GM23338 (cell line): Measurements from ENCODE around the gene SORBS2. TPM values are rescaled to one million over a fixed set of nuclear protein-coding genes. Genes with fewer than 3 reads are reported as not detected.

Experiments used
- ATAC-seq: fragments of 200-7000 bp; cut with Tn5 transposase; 3 replicates; pipeline ENCODE4 v1.9.1; 2020
- DNase-seq: peaks from one replicate; pipeline ENCODE4 v3.0.0-alpha.2; 2015; ENCODE audit warnings: low spot score
- H2AFZ ChIP-seq: fragments of 200-600 bp; sonication (generic); 2 replicates; pipeline ENCODE4 v1.8.0; 2016; ENCODE audit warnings: antibody characterized with exemption, mild to moderate bottlenecking, moderate library complexity
- H3F3A ChIP-seq: fragments of 200-600 bp; sonication (generic); replicated peaks from 2 replicates; pipeline ENCODE4 v1.8.0; 2017; ENCODE audit warnings: antibody characterized with exemption, mixed run types, low read depth
- H3K27ac ChIP-seq: fragments of 200-600 bp; sonication (generic); 2 replicates; pipeline ENCODE4 v1.6.1; 2016; ENCODE audit warnings: low read depth
- H3K27me3 ChIP-seq: fragments of 200-600 bp; sonication (generic); 2 replicates; pipeline ENCODE4 v1.8.0; 2016; ENCODE audit warnings: mild to moderate bottlenecking, mixed run types, moderate library complexity; ENCODE audit not compliant: insufficient read depth
- H3K36me3 ChIP-seq: fragments of 200-600 bp; sonication (generic); 2 replicates; pipeline ENCODE4 v1.8.0; 2016; ENCODE audit warnings: mild to moderate bottlenecking; ENCODE audit not compliant: insufficient read depth
- H3K4me1 ChIP-seq: fragments of 200-600 bp; sonication (generic); 2 replicates; pipeline ENCODE4 v1.8.0; 2016; ENCODE audit warnings: mild to moderate bottlenecking, moderate library complexity; ENCODE audit not compliant: insufficient read depth
- H3K4me2 ChIP-seq: fragments of 200-600 bp; sonication (generic); 2 replicates; pipeline ENCODE4 v1.7.1; 2017; ENCODE audit warnings: mixed run types
- H3K4me3 ChIP-seq: fragments of 200-600 bp; sonication (generic); 2 replicates; pipeline ENCODE4 v1.6.1; 2016; ENCODE audit warnings: mixed run types
- H3K79me2 ChIP-seq: fragments of 200-600 bp; sonication (generic); replicated peaks from 2 replicates; pipeline ENCODE4 v1.8.0; 2017; ENCODE audit warnings: mild to moderate bottlenecking; ENCODE audit not compliant: insufficient read depth
- H3K9me2 ChIP-seq: fragments of 200-600 bp; sonication (generic); 2 replicates; pipeline ENCODE4 v1.8.0; 2017; ENCODE audit not compliant: insufficient read depth
- H4K20me1 ChIP-seq: fragments of 200-600 bp; sonication (generic); replicated peaks from 2 replicates; pipeline ENCODE4 v1.8.0; 2017; ENCODE audit warnings: mild to moderate bottlenecking; ENCODE audit not compliant: insufficient read depth
- H3K27ac Mint-ChIP-seq: 2 replicates; pipeline ENCODE4 v1.8.0; 2020; ENCODE audit warnings: inconsistent platforms, mild to moderate bottlenecking, moderate library complexity, mixed read lengths
- H3K27me3 Mint-ChIP-seq: 3 replicates; pipeline ENCODE4 v1.8.0; 2022; ENCODE audit warnings: low read depth, mild to moderate bottlenecking, moderate library complexity, mixed read lengths, inconsistent platforms; ENCODE audit not compliant: insufficient read depth, poor library complexity
- H3K36me3 Mint-ChIP-seq: 3 replicates; pipeline ENCODE4 v1.8.0; 2021; ENCODE audit warnings: low read depth, mild to moderate bottlenecking, inconsistent platforms, moderate library complexity, mixed read lengths
- H3K4me1 Mint-ChIP-seq: 3 replicates; pipeline ENCODE4 v1.8.0; 2020; ENCODE audit warnings: mild to moderate bottlenecking, inconsistent platforms, mixed read lengths
- H3K4me3 Mint-ChIP-seq: 3 replicates; pipeline ENCODE4 v1.8.0; 2021; ENCODE audit warnings: moderate library complexity, mild to moderate bottlenecking, inconsistent platforms, mixed read lengths
- H3K9me3 Mint-ChIP-seq: 3 replicates; pipeline ENCODE4 v1.8.0; 2020; ENCODE audit warnings: moderate library complexity, mild to moderate bottlenecking, inconsistent platforms, mixed read lengths
- CREB1 ChIP-seq: fragments of 250-450 bp; sonication (Bioruptor Pico); IDR thresholded peaks from 2 replicates; pipeline ENCODE4 v1.5.0; 2020; ENCODE audit warnings: low read depth, mild to moderate bottlenecking, moderate library complexity
- EZH2 ChIP-seq: fragments of 200-600 bp; sonication (generic); IDR thresholded peaks from one replicate; pipeline ENCODE4 v1.8.0; 2017; ENCODE audit warnings: antibody characterized with exemption, mild to moderate bottlenecking, low read depth; ENCODE audit not compliant: unreplicated experiment
- EZH2phosphoT487 ChIP-seq: fragments of 200-600 bp; sonication (generic); IDR thresholded peaks from one replicate; pipeline ENCODE4 v1.8.1; 2018; ENCODE audit warnings: antibody characterized with exemption; ENCODE audit not compliant: unreplicated experiment
- JUNB ChIP-seq: IDR thresholded peaks from one replicate; pipeline ENCODE4 v1.6.1; 2016; ENCODE audit warnings: antibody characterized with exemption; ENCODE audit not compliant: unreplicated experiment
- NANOG ChIP-seq: IDR thresholded peaks from 2 replicates; pipeline ENCODE4 v1.6.1; 2016; ENCODE audit warnings: antibody characterized with exemption, borderline replicate concordance
- POLR2AphosphoS5 ChIP-seq: IDR thresholded peaks from 2 replicates; pipeline ENCODE4 v1.6.1; 2016; ENCODE audit warnings: antibody characterized with exemption, low read depth
- REST ChIP-seq: IDR thresholded peaks from one replicate; pipeline ENCODE4 v1.6.1; 2018; ENCODE audit warnings: antibody characterized with exemption; ENCODE audit not compliant: unreplicated experiment
- STAT1 ChIP-seq: IDR thresholded peaks from one replicate; pipeline ENCODE4 v1.6.1; 2016; ENCODE audit warnings: antibody characterized with exemption; ENCODE audit not compliant: unreplicated experiment
- ZNF114 ChIP-seq: fragments of 250-450 bp; sonication (Bioruptor Pico); IDR thresholded peaks from 2 replicates; pipeline ENCODE4 v1.5.0; 2020; ENCODE audit warnings: mild to moderate bottlenecking, moderate library complexity
- ZNF331 ChIP-seq: fragments of 250-450 bp; sonication (Bioruptor Pico); IDR thresholded peaks from 2 replicates; pipeline ENCODE4 v1.5.0; 2020; ENCODE audit warnings: low read depth, mild to moderate bottlenecking, moderate library complexity
- ZNF462 ChIP-seq: fragments of 250-450 bp; sonication (Bioruptor Pico); IDR thresholded peaks from 2 replicates; pipeline ENCODE4 v1.5.0; 2020; ENCODE audit warnings: mild to moderate bottlenecking, moderate library complexity
- polyA plus RNA-seq: library from polyadenylated mRNA; unstranded; fragments of >200 nt; fragmentation: Nextera tagmentation; extraction: Ambion mirVana; gene quantifications from 2 replicates; pipeline ENCODE4 v1.2.1, GENCODE V29; 2016
- total RNA-seq: library from RNA; depleted of rRNA; stranded (reverse); fragments of >200 nt; shearing (Covaris generic); gene quantifications from 2 replicates; pipeline ENCODE4 v1.2.3, GENCODE V29; 2014
- TF ChIP-seq, protein P1 (sequence below), 2 experiments: fragments of 200-600 bp in 1 of 2; sonication (generic) in 1 of 2; conservative IDR thresholded peaks; 2 replicates each; pipeline versions ENCODE4 v1.5.1 to v1.6.1; 2016 to 2017; ENCODE audit warnings: antibody characterized with exemption in 2 of 2, low read depth in 2 of 2, mild to moderate bottlenecking in 2 of 2, moderate library complexity in 1 of 2
- TF ChIP-seq, protein P2 (sequence below): IDR thresholded peaks from 2 replicates; pipeline ENCODE4 v1.6.1; 2016; ENCODE audit warnings: antibody characterized with exemption

SORBS2 gene
- total and polyA plus RNA-seq, 2 experiments from 2014 or later = 17.8 to 27.6 TPM

- no peaks in the 10 kb centered on the region for H4K20me1 ChIP-seq
- H3K27me3 Mint-ChIP-seq = peaks cover 9% of the 10 kb centered on the region
- H3K9me2 ChIP-seq = peaks cover 3% of the 10 kb centered on the region; the same call in 1 of the 2 replicates
- no peak for TF ChIP-seq ZNF114 (CRISPR knock-in tag)
- TF ChIP-seq ZNF462 (CRISPR knock-in tag) = no peak
- TF ChIP-seq CREB1 (CRISPR knock-in tag) = no peak
- no peak for TF ChIP-seq STAT1
- no peak for TF ChIP-seq ZNF331 (CRISPR knock-in tag)
- TF ChIP-seq EZH2phosphoT487 = no peak
- TF ChIP-seq REST = no peak
- no peak for TF ChIP-seq NANOG
- TF ChIP-seq, protein P1, sequence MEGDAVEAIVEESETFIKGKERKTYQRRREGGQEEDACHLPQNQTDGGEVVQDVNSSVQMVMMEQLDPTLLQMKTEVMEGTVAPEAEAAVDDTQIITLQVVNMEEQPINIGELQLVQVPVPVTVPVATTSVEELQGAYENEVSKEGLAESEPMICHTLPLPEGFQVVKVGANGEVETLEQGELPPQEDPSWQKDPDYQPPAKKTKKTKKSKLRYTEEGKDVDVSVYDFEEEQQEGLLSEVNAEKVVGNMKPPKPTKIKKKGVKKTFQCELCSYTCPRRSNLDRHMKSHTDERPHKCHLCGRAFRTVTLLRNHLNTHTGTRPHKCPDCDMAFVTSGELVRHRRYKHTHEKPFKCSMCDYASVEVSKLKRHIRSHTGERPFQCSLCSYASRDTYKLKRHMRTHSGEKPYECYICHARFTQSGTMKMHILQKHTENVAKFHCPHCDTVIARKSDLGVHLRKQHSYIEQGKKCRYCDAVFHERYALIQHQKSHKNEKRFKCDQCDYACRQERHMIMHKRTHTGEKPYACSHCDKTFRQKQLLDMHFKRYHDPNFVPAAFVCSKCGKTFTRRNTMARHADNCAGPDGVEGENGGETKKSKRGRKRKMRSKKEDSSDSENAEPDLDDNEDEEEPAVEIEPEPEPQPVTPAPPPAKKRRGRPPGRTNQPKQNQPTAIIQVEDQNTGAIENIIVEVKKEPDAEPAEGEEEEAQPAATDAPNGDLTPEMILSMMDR (conservative IDR thresholded peaks at IDR 0.05; ENCODE audit: low read depth in 2 of 2) = no peak
- TF ChIP-seq POLR2AphosphoS5 = no peak
- no peak for TF ChIP-seq EZH2
- TF ChIP-seq JUNB = no peak
- TF ChIP-seq, protein P2, sequence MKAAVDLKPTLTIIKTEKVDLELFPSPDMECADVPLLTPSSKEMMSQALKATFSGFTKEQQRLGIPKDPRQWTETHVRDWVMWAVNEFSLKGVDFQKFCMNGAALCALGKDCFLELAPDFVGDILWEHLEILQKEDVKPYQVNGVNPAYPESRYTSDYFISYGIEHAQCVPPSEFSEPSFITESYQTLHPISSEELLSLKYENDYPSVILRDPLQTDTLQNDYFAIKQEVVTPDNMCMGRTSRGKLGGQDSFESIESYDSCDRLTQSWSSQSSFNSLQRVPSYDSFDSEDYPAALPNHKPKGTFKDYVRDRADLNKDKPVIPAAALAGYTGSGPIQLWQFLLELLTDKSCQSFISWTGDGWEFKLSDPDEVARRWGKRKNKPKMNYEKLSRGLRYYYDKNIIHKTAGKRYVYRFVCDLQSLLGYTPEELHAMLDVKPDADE = no peak
- no peaks in the 10 kb centered on the region for H3K27me3 ChIP-seq
- no peak overlapping the region for H3K4me3 ChIP-seq
- H3K9me3 Mint-ChIP-seq = no peaks in the 10 kb centered on the region
- no peaks in the 10 kb centered on the region for H3K36me3 ChIP-seq
- H2AFZ ChIP-seq = peak overlapping the region; percentile 97
- no peak overlapping the region for H3K27ac ChIP-seq
- no peaks in the 10 kb centered on the region for H3K79me2 ChIP-seq
- ATAC-seq = no peak
- no peak overlapping the region for H3K27ac Mint-ChIP-seq
- H3K4me2 ChIP-seq = no peak overlapping the region; the same call in 1 of the 2 replicates
- H3K4me1 ChIP-seq = peaks cover 10% of the 10 kb centered on the region
- H3K4me1 Mint-ChIP-seq = peaks cover 26% of the 10 kb centered on the region
- no peaks in the 10 kb centered on the region for H3K36me3 Mint-ChIP-seq
- DNase-seq = no peak
- no peak overlapping the region for H3K4me3 Mint-ChIP-seq
- peaks cover 8% of the 10 kb centered on the region; the same call in 1 of the 2 replicates for H3F3A ChIP-seq
Observed at GRCh38 chr4:185821029-185821419, 9.0 kb upstream of the SORBS2 start.
